H1 (cell line): Measurements from ENCODE around the gene CMBL. TPM values are rescaled to one million over a fixed set of nuclear protein-coding genes. Genes with fewer than 3 reads are reported as not detected.

Experiments used
- CEBPB ChIP-seq: IDR thresholded peaks from 2 replicates; pipeline ENCODE4 v1.6.1; 2012; ENCODE audit warnings: low read depth, low read length
- CHD2 ChIP-seq: IDR thresholded peaks from 2 replicates; pipeline ENCODE4 v1.6.1; 2012; ENCODE audit warnings: low read length, improper control_type of control experiment
- CHD7 ChIP-seq: fragments of 300-600 bp; sonication (generic); IDR thresholded peaks from 2 replicates; pipeline ENCODE4 v1.7.1; 2012; ENCODE audit warnings: low read length, moderate library complexity, mild to moderate bottlenecking, inconsistent platforms; ENCODE audit not compliant: insufficient replicate concordance
- CREB1 ChIP-seq: IDR thresholded peaks from 2 replicates; pipeline ENCODE4 v1.6.1; 2012; ENCODE audit warnings: inconsistent platforms
- CTBP2 ChIP-seq: IDR thresholded peaks from 2 replicates; pipeline ENCODE4 v1.7.0; 2011; ENCODE audit warnings: borderline replicate concordance, mild to moderate bottlenecking, moderate library complexity, mixed read lengths, low read length; ENCODE audit not compliant: insufficient read depth, insufficient read length
- GTF2F1 ChIP-seq: IDR thresholded peaks from 2 replicates; pipeline ENCODE4 v1.6.1; 2012; ENCODE audit warnings: low read depth, low read length, improper control_type of control experiment, borderline replicate concordance
- JUN ChIP-seq: IDR thresholded peaks from 2 replicates; pipeline ENCODE4 v1.6.1; 2011; ENCODE audit warnings: low read depth, mild to moderate bottlenecking, improper control_type of control experiment, low read length
- KDM4A ChIP-seq: IDR thresholded peaks from one replicate; pipeline ENCODE4 v1.7.1; 2012; ENCODE audit warnings: low read depth, mild to moderate bottlenecking, moderate library complexity, low read length, inconsistent platforms; ENCODE audit not compliant: severe bottlenecking
- PHF8 ChIP-seq: fragments of 200-600 bp; sonication (generic); conservative IDR thresholded peaks from 2 replicates; pipeline ENCODE4 v1.7.1; 2012; ENCODE audit warnings: low read depth, mild to moderate bottlenecking, inconsistent platforms, low read length, moderate library complexity
- POU5F1 ChIP-seq: IDR thresholded peaks from 2 replicates; pipeline ENCODE4 v1.6.1; 2011; ENCODE audit warnings: low read depth, mild to moderate bottlenecking, low read length, moderate library complexity
- SUZ12 ChIP-seq: fragments of 200-600 bp; sonication (generic); IDR thresholded peaks from 2 replicates; pipeline ENCODE4 v1.6.1; 2012; ENCODE audit warnings: mild to moderate bottlenecking, inconsistent platforms, low read length, moderate library complexity, mixed read lengths
- TAF7 ChIP-seq: optimal IDR thresholded peaks from 2 replicates; pipeline ENCODE3; 2011; ENCODE audit warnings: low read depth, mild to moderate bottlenecking, inconsistent platforms, low read length, moderate library complexity, borderline replicate concordance
- TBP ChIP-seq: IDR thresholded peaks from 2 replicates; pipeline ENCODE4 v1.6.1; 2011; ENCODE audit warnings: low read depth, low read length, improper control_type of control experiment
- polyA plus RNA-seq, 7 experiments: library from polyadenylated mRNA; depleted of rRNA in 3 of 7; stranded (reverse) in 5 of 7; unstranded in 2 of 7; fragments of >200 nt in 5 of 7; fragments of 200-250 nt in 2 of 7; gene quantifications; 1 replicate in 5 of 7; 2 replicates in 1 of 7; 4 replicates in 1 of 7; pipeline versions ENCODE4 v1.2.1 to v1.2.3, GENCODE V29; 2011 to 2013; ENCODE audit warnings: missing spikeins in 2 of 7, mixed read lengths in 2 of 7
- total RNA-seq: library from RNA; stranded (reverse); fragmentation: NEBNext Ultra II Directional; extraction: Animal tissue kit (Norgen Biotek cat#: 25700); gene quantifications from 2 replicates; pipeline ENCODE4 v1.2.1, GENCODE V29; 2021

CMBL gene
- total and polyA plus RNA-seq, 2 of the 8 experiments (the other 6 are each of a cell fraction or from before 2014, with no cell fraction given): 27.9 to 32.1 TPM

- TF ChIP-seq CHD7 (no peak), TAF7 (no peak), POU5F1 (no peak), SUZ12 (no peak), PHF8 (no peak), GTF2F1 (no peak), CEBPB (no peak), KDM4A (no peak), CTBP2 (no peak), JUN (no peak), CHD2 (no peak), TBP (no peak), CREB1 (no peak)
Measured at GRCh38 chr5:10233011-10233410, 74.7 kb downstream of the CMBL start (continued).
